Naive thymus-derived CD4-positive, alpha-beta T cell (primary cell): ENCODE data around the gene TP53BP1. TPM values are rescaled to one million over a fixed set of nuclear protein-coding genes. Genes with fewer than 3 reads are reported as not detected.

Experiments used
- ATAC-seq: fragments of 150-1000 bp; cut with Tn5 transposase; 2 replicates; pipeline ENCODE4 v1.10.0; 2021; ENCODE audit warnings: mild to moderate bottlenecking, moderate library complexity
- CTCF ChIA-PET: fragments of 350-600 bp; sonication (Branson Sonifier 250); formaldehyde crosslinking; loops from one replicate; lab custom pipeline; 2021; ENCODE audit warnings: antibody characterized with exemption; lab: Charles Lee
- POLR2A ChIA-PET: fragments of 350-600 bp; sonication (Branson Sonifier 250); formaldehyde crosslinking; loops from one replicate; lab custom pipeline; 2021; ENCODE audit warnings: antibody characterized with exemption, inconsistent platforms; lab: Charles Lee
- DNase-seq, 9 donors: peaks; one replicate each; pipeline versions ENCODE4 v3.0.0 to v3.0.0-alpha.2; 2020 to 2022; ENCODE audit warnings: mixed read lengths in 1 of 9
- H3K27ac ChIP-seq: one replicate; pipeline ENCODE4 v1.7.0; 2013; ENCODE audit warnings: mild to moderate bottlenecking, low read depth, low read length, moderate library complexity
- H3K27me3 ChIP-seq, 2 donors: one replicate each; pipeline ENCODE4 v1.7.0; 2013; ENCODE audit warnings: low read length in 2 of 2, mild to moderate bottlenecking in 2 of 2, moderate library complexity in 2 of 2; ENCODE audit not compliant: control insufficient read depth in 2 of 2, insufficient read depth in 2 of 2
- H3K36me3 ChIP-seq, 3 experiments: 1 replicate in 2 of 3; 2 replicates in 1 of 3; pipeline ENCODE4 v1.7.0; 2013; ENCODE audit warnings: low read length in 3 of 3, mild to moderate bottlenecking in 3 of 3, moderate library complexity in 1 of 3; ENCODE audit not compliant: insufficient read depth in 3 of 3, control insufficient read depth in 2 of 3
- H3K4me1 ChIP-seq, 2 donors: one replicate each; pipeline ENCODE4 v1.7.0; 2013; ENCODE audit warnings: low read length in 2 of 2, mild to moderate bottlenecking in 2 of 2, moderate library complexity in 1 of 2; ENCODE audit not compliant: control insufficient read depth in 2 of 2, insufficient read depth in 2 of 2
- H3K4me3 ChIP-seq: 2 replicates; pipeline ENCODE4 v1.7.0; 2013; ENCODE audit warnings: mild to moderate bottlenecking, low read length
- H3K9me3 ChIP-seq, 3 experiments: 1 replicate in 2 of 3; 2 replicates in 1 of 3; pipeline ENCODE4 v1.7.0; 2013; ENCODE audit warnings: low read length in 3 of 3; ENCODE audit not compliant: control insufficient read depth in 2 of 3
- H3K27ac Mint-ChIP-seq, 9 donors: one replicate each; pipeline ENCODE4 v1.8.0; 2020 to 2022; ENCODE audit warnings: mixed read lengths in 9 of 9, mild to moderate bottlenecking in 8 of 9, moderate library complexity in 5 of 9, inconsistent platforms in 2 of 9
- H3K27me3 Mint-ChIP-seq, 5 donors: one replicate each; pipeline ENCODE4 v1.8.0; 2021 to 2022; ENCODE audit warnings: mixed read lengths in 5 of 5, mild to moderate bottlenecking in 1 of 5
- H3K36me3 Mint-ChIP-seq, 5 donors: one replicate each; pipeline ENCODE4 v1.8.0; 2020 to 2022; ENCODE audit warnings: mixed read lengths in 5 of 5, mild to moderate bottlenecking in 3 of 5, inconsistent platforms in 1 of 5
- H3K4me1 Mint-ChIP-seq, 7 donors: one replicate each; pipeline ENCODE4 v1.8.0; 2020 to 2022; ENCODE audit warnings: mixed read lengths in 7 of 7, mild to moderate bottlenecking in 3 of 7, inconsistent platforms in 1 of 7
- H3K4me3 Mint-ChIP-seq, 10 donors: one replicate each; pipeline ENCODE4 v1.8.0; 2020 to 2022; ENCODE audit warnings: mild to moderate bottlenecking in 10 of 10, mixed read lengths in 10 of 10, moderate library complexity in 6 of 10, inconsistent platforms in 2 of 10
- H3K9me3 Mint-ChIP-seq, 11 donors: one replicate each; pipeline ENCODE4 v1.8.0; 2020 to 2022; ENCODE audit warnings: mixed read lengths in 11 of 11, mild to moderate bottlenecking in 4 of 11, inconsistent platforms in 1 of 11, moderate library complexity in 1 of 11
- intact Hi-C, 2 donors: fragments of 100-400 bp; cut with micrococcal nuclease; formaldehyde crosslinking; loops; one replicate each; pipeline ENCODE4 v1.15.1; 2023
- polyA plus RNA-seq, 2 donors: library from polyadenylated mRNA; unstranded; fragments of 300-500 nt; fragmentation: Illumina TruSeq; gene quantifications; one replicate each; pipeline ENCODE4 v1.2.3, GENCODE V29; 2021
- total RNA-seq, 6 experiments: library from RNA in 5 of 6; stranded (reverse) in 5 of 6; gene quantifications; 1 replicate in 5 of 6; 2 replicates in 1 of 6; pipeline ENCODE4 v1.2.3 and lab custom pipeline; 2021 to 2026

The TP53BP1 gene
- total and polyA plus RNA-seq, 7 experiments from 2014 or later = 9.3 to 41.6 (median 34.6) TPM

GRCh38 chr15:43410572-43411214 is 82.3 kb downstream of the TP53BP1 start:
- Mint-ChIP-seq H3K9me3 (no peaks in the 10 kb centered on the region), H3K4me1 (peaks cover 0 to 13% (median 0%) of the 10 kb centered on the region in 7 donors), H3K4me3 (no peak overlapping the region), H3K27ac (peak overlapping the region in 7 of 9 donors; percentile 5 to 73 (median 39)), H3K36me3 (peaks cover 33 to 64% (median 36%) of the 10 kb centered on the region in 5 donors), H3K27me3 (no peaks in the 10 kb centered on the region)
- Histone ChIP-seq H3K4me3 (no peak overlapping the region), H3K27me3 (no peaks in the 10 kb centered on the region), H3K9me3 (no peaks in the 10 kb centered on the region), H3K4me1 (no peaks in the 10 kb centered on the region), H3K27ac (no peak overlapping the region), H3K36me3 (peaks cover 8 to 73% (median 14%) of the 10 kb centered on the region in 3 experiments)
- intact Hi-C loops = no loop called here
- CTCF ChIA-PET = no interaction called here
- POLR2A ChIA-PET = interaction anchor here (0.6 kb wide), 1 partner anchor 38 kb away, joined by 4 read pairs; no protein-coding TSS in a partner anchor
- DNase-seq (no peak), ATAC-seq (no peak)

GRCh38 chr15:43408789-43409188 is 84.2 kb downstream of the TP53BP1 start:
- peaks cover 29 to 64% (median 40%) of the 10 kb centered on the region in 5 donors for H3K36me3 Mint-ChIP-seq
- H3K4me3 Mint-ChIP-seq = no peak overlapping the region
- Histone ChIP-seq H3K36me3 (peaks cover 8 to 77% (median 20%) of the 10 kb centered on the region in 3 experiments), H3K27me3 (no peaks in the 10 kb centered on the region), H3K4me1 (no peaks in the 10 kb centered on the region), H3K9me3 (no peaks in the 10 kb centered on the region), H3K27ac (no peak overlapping the region), H3K4me3 (no peak overlapping the region)
- CTCF ChIA-PET = interaction anchor here (0.6 kb wide), 1 partner anchor 34 kb away, joined by 4 read pairs; no protein-coding TSS in a partner anchor
- ATAC-seq (no peak), DNase-seq (no peak)
- H3K27ac Mint-ChIP-seq = peak overlapping the region in 6 of 9 donors; percentile 10 to 48 (median 28)
- H3K27me3 Mint-ChIP-seq = no peaks in the 10 kb centered on the region
- no peaks in the 10 kb centered on the region for H3K9me3 Mint-ChIP-seq
- peaks cover 2 to 13% (median 5%) of the 10 kb centered on the region in 7 donors for H3K4me1 Mint-ChIP-seq
- POLR2A ChIA-PET = interaction anchor here (0.6 kb wide), 1 partner anchor 9 kb away, joined by 4 read pairs; no protein-coding TSS in a partner anchor
- intact Hi-C loops = no loop called here

GRCh38 chr15:43406808-43407207 is 86.1 kb downstream of the TP53BP1 start:
- H3K4me3 ChIP-seq = no peak overlapping the region
- no peak for ATAC-seq
- peaks cover 8 to 76% (median 16%) of the 10 kb centered on the region in 3 experiments for H3K36me3 ChIP-seq
- H3K27me3 ChIP-seq = no peaks in the 10 kb centered on the region
- H3K9me3 ChIP-seq = no peaks in the 10 kb centered on the region
- peak overlapping the region in 3 of 9 donors; percentile 2 to 47 (median 5) for H3K27ac Mint-ChIP-seq
- H3K4me1 ChIP-seq = no peaks in the 10 kb centered on the region
- POLR2A ChIA-PET = no interaction called here
- peaks cover 4 to 14% (median 7%) of the 10 kb centered on the region in 7 donors for H3K4me1 Mint-ChIP-seq
- H3K27me3 Mint-ChIP-seq = no peaks in the 10 kb centered on the region
- peaks cover 30 to 71% (median 39%) of the 10 kb centered on the region in 5 donors for H3K36me3 Mint-ChIP-seq
- no peaks in the 10 kb centered on the region for H3K9me3 Mint-ChIP-seq
- CTCF ChIA-PET = no interaction called here
- H3K27ac ChIP-seq = no peak overlapping the region
- no peak for DNase-seq
- intact Hi-C loops = no loop called here
- H3K4me3 Mint-ChIP-seq = no peak overlapping the region

GRCh38 chr15:43406189-43406588 is 86.8 kb downstream of the TP53BP1 start:
- no peaks in the 10 kb centered on the region for H3K9me3 ChIP-seq
- Mint-ChIP-seq H3K27me3 (no peaks in the 10 kb centered on the region), H3K4me1 (peaks cover 0 to 14% (median 7%) of the 10 kb centered on the region in 7 donors), H3K27ac (peak overlapping the region in 2 of 9 donors; percentile 33 to 34), H3K4me3 (no peak overlapping the region), H3K36me3 (peaks cover 33 to 71% (median 41%) of the 10 kb centered on the region in 5 donors), H3K9me3 (no peaks in the 10 kb centered on the region)
- peaks cover 8 to 80% (median 19%) of the 10 kb centered on the region in 3 experiments for H3K36me3 ChIP-seq
- H3K4me3 ChIP-seq = no peak overlapping the region
- H3K27me3 ChIP-seq = no peaks in the 10 kb centered on the region
- H3K4me1 ChIP-seq = no peaks in the 10 kb centered on the region
- ATAC-seq (no peak), DNase-seq (no peak)
- no peak overlapping the region for H3K27ac ChIP-seq
- intact Hi-C loops = no loop called here
- ChIA-PET CTCF (no interaction called here), POLR2A (no interaction called here)

- no peaks in the 10 kb centered on the region for H3K27me3 ChIP-seq
- Mint-ChIP-seq H3K27me3 (no peaks in the 10 kb centered on the region), H3K4me3 (no peak overlapping the region), H3K9me3 (no peaks in the 10 kb centered on the region), H3K36me3 (peaks cover 29 to 59% (median 36%) of the 10 kb centered on the region in 5 donors), H3K4me1 (peaks cover 0 to 14% (median 7%) of the 10 kb centered on the region in 7 donors), H3K27ac (peak overlapping the region in 5 of 9 donors; percentile 5 to 81 (median 27))
- ATAC-seq (no peak), DNase-seq (no peak)
- H3K27ac ChIP-seq = no peak overlapping the region
- ChIA-PET CTCF (no interaction called here), POLR2A (no interaction called here)
- no peak overlapping the region for H3K4me3 ChIP-seq
- no peaks in the 10 kb centered on the region for H3K9me3 ChIP-seq
- H3K36me3 ChIP-seq = peaks cover 0 to 85% (median 14%) of the 10 kb centered on the region in 3 experiments
- intact Hi-C loops = no loop called here
- H3K4me1 ChIP-seq = no peaks in the 10 kb centered on the region
These were observed 88.8 kb downstream of the TP53BP1 start for GRCh38 chr15:43404130-43404529.

- H3K4me1 Mint-ChIP-seq = peaks cover 0 to 14% (median 7%) of the 10 kb centered on the region in 7 donors
- no peaks in the 10 kb centered on the region for H3K9me3 Mint-ChIP-seq
- no peaks in the 10 kb centered on the region for H3K4me1 ChIP-seq
- no peak overlapping the region for H3K4me3 Mint-ChIP-seq
- ChIA-PET POLR2A (interaction anchor here (0.7 kb wide), 1 partner anchor 1890 kb away, joined by 3 read pairs; no protein-coding TSS in a partner anchor), CTCF (no interaction called here)
- ATAC-seq (no peak), DNase-seq (no peak)
- intact Hi-C loops = no loop called here
- no peak overlapping the region for H3K4me3 ChIP-seq
- peaks cover 28 to 59% (median 33%) of the 10 kb centered on the region in 5 donors for H3K36me3 Mint-ChIP-seq
- H3K9me3 ChIP-seq = no peaks in the 10 kb centered on the region
- no peaks in the 10 kb centered on the region for H3K27me3 Mint-ChIP-seq
- H3K27ac ChIP-seq = no peak overlapping the region
- H3K27me3 ChIP-seq = no peaks in the 10 kb centered on the region
- H3K36me3 ChIP-seq = peaks cover 0 to 85% (median 14%) of the 10 kb centered on the region in 3 experiments
- H3K27ac Mint-ChIP-seq = peak overlapping the region in 5 of 9 donors; percentile 7 to 81 (median 30)
These were observed 89.3 kb downstream of the TP53BP1 start for GRCh38 chr15:43403616-43404015.
